NCI-H2171 (cell line): ENCODE data around the gene CSRP1.
"Not testable (repeated sequence)": the region's sequence is repeated elsewhere in the genome, so short reads cannot be mapped to it uniquely, and the experiment has no call there.

Source experiments
- DNase-seq: peaks from one replicate; lab custom pipeline; 2025; lab: John Stamatoyannopoulos, UW

CSRP1 gene

GRCh38 chr1:201476670-201477344 is 30.1 kb downstream of the CSRP1 start:
- DNase-seq, result no peak

DNA sequence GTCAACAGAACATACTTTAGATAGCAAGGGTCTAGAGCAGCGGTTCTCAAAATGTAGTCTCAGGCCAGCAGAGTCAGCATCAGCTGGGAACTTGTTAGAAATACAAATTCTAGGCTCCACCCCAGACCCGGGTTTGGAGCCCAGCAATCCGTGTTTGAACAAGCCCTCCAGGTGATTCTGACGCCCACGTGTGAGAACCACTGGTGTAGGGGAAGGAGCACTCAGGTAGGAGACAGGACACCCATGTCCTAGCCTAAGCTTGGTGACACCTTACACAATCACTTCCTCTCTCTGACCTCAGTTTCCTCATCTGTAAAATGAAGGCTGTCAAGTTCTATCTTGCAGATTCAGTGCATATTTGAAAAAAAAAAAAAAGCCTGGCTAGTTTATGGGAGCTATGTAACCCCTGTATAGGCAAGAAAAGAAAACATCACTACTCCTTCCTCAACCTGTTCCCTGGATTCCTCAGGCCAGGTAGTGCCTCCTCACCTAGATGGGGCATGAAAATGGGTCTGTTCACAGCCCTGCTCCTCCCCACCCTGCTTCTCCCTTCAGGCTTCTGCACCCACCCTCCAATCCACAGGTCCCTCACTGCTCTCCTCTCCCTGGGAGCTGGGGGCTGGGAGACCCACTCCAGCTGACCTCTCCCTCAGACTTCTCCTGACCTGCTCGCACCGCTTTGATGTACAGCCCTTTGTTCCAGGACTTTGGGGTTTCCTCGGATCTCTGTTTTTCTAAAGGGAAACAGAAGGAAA is 30.8 kb downstream of the CSRP1 start:
- no peak for DNase-seq

DNA sequence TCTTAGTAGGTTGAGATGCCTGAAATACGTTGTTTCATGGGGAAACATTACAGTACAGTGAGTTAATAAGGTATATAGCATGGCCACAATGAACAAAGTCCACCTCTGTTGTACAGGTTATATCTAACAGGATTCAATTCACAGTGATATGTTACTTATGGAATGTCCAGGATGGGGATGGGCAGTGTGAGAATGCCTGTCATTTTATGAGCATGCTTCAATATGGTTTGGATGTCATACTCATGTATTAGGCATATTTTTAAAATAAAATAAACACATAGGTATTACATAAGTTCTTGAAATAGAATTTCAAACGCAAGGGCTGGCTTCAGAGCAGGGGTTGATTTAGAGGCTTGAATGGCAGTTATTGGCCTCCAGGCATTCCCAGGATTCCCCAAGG is 31.8 kb downstream of the CSRP1 start:
- DNase-seq, result no peak

GRCh38 chr1:201473296-201473695 is 33.6 kb downstream of the CSRP1 start:
- no peak for DNase-seq

GRCh38 chr1:201472321-201472720 is 34.6 kb downstream of the CSRP1 start:
- DNase-seq, result not testable (repeated sequence)

- no peak for DNase-seq
Measured at GRCh38 chr1:201471772-201472171, 35.2 kb downstream of the CSRP1 start.

GRCh38 chr1:201470581-201470980 is 36.3 kb downstream of the CSRP1 start:
- DNase-seq, result no peak

DNA sequence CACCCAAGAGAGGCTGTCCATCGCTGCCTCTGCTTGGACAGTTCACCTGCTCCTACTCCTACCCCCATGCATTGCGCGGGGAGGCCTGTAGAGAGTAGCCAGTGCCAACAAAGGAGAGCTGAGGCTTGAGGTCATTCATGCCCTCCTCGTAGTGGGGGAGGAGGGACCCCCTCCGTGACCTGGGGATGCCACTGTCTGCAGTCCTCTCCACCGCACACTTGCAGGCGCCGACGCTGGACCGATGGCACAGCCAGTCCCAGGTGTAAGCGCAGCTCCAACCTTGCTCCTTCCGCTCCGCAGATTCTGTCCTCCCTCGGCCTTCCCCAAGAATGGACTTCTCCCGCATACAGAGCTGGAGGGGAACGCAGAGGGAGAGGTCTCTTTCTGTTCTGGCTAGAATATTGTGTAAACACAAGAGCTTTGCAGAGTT is 37.3 kb downstream of the CSRP1 start:
- no peak for DNase-seq

DNA sequence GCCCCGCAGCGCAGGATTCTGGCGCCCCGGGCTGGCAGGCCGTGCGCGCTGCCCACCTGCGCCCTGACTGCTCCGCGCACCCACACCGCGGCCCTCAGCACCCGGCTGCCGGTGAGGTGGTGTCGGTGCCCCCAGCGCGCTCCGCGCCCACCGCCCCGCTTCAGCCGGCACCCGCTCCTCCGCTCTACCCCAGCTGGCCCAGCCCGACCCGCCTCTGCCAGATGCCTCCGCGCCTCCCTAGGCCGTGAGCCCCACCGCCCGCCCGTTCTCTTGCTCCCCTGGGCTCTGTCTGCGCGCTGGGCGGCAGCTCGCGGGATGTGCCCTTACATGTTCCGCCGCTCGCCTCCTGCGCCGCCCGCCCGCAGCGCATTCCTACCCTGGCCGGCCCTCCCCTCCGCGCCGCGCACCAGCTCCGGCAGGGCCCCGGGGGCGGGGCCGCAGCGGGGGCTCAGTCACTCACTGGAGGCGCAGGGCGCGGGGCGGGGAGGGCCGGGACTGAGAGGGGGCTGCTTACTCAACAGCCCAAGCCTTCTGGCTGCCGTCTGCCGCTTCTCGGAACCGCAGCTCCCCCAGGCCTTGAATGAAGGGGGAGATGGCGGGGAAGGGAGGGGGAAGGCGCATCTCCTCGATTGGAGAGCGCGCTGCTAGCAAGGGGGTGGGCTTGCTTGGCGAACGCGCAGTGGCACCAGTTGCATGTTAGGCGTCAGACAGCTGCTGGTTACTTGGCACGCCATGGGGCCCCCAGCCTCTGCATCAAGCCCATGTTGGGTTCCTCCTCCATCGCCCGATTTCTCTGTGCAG is 37.9 kb downstream of the CSRP1 start, which contains the start of gene PHLDA3:
Gene PHLDA3, minus strand, starts transcription at position 345 of the 801 bp plus-strand sequence. CDS start 402 bp downstream, outside the sequence.
- DNase-seq, result peak; percentile 96

DNA sequence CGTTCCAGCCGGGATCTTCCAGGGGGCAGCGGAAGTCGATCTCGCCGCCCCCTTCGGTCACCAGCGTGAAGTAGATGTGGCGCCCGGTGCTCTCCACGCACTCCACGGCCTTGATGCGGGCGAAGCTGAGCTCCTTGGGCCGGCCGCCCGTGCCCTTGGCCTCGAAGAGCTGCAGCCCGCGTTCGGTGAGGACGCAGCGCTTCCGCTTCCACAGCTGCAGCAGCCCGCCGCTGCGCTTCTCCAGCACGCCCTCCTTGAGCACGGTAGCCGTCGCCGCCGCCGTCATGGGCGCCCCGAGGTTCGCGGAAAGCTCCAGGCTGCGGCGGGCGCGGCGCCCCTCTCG is 38.5 kb downstream of the CSRP1 start:
- peak; percentile 59 for DNase-seq

- no peak for DNase-seq
Measured at GRCh38 chr1:201466492-201466891, 40.4 kb downstream of the CSRP1 start.

- DNase-seq, result no peak
Measured at GRCh38 chr1:201465698-201466290, 41.1 kb downstream of the CSRP1 start.

DNA sequence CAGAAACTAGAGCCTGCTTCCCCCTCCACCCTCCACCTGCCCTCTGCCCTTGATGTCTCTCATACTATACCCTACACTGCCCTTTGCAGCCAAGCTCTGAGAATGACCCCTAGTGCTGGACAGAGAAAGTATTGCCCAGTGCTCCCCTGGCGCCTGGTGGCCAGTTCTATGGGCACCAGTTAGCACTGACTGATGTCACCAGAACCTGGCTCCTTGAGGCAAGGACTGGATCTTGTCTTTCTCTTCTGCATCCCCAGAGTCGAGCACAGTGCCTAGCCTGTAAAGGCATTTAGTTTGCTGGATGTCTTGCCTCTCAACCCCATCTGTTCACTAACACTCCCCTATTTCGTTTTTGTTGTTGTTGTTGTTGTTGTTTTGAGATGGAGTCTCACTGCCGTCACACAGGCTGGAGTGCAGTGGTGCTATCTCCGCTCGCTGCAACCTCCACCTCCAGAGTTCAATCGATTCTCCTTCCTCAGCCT is 43.8 kb downstream of the CSRP1 start:
- DNase-seq, result no peak

DNA sequence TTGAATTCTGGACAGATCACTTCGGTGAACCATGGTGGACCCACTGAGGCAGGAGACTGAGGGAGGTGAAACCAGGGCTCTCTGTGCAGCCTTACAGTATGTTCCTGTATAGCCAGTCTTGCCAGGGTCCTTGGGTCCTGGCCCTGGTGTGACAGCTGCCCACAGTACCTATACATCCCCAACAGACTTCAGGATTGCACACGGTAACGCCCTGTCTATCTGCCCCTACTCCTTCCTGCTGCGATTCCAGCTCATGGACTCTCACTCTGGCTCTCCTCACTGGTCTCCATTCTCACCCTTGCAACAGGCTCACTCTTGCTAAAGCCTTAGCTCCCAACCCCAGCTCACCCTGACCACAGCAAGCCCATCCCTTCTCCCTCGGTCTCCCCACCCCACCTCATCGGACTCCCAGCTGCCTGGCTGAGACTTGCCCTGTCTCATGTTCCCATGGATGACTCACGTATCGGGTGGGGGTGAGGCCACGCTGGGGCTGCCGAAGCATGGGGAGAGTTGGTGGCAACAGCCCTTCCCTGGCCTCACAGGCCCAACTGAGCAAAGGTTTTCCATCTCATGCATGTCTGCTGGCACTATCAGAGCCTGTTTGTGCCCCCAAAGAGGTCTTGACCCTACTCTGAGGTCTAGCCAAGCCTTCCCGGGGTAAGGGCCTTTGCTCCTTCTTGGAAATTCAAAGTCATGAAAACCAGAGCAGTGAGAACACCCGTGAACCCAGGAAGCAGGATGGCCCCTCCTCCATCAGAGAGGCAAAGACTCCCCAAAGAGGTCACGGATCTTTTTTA is 45.1 kb downstream of the CSRP1 start:
- DNase-seq, result no peak

DNA sequence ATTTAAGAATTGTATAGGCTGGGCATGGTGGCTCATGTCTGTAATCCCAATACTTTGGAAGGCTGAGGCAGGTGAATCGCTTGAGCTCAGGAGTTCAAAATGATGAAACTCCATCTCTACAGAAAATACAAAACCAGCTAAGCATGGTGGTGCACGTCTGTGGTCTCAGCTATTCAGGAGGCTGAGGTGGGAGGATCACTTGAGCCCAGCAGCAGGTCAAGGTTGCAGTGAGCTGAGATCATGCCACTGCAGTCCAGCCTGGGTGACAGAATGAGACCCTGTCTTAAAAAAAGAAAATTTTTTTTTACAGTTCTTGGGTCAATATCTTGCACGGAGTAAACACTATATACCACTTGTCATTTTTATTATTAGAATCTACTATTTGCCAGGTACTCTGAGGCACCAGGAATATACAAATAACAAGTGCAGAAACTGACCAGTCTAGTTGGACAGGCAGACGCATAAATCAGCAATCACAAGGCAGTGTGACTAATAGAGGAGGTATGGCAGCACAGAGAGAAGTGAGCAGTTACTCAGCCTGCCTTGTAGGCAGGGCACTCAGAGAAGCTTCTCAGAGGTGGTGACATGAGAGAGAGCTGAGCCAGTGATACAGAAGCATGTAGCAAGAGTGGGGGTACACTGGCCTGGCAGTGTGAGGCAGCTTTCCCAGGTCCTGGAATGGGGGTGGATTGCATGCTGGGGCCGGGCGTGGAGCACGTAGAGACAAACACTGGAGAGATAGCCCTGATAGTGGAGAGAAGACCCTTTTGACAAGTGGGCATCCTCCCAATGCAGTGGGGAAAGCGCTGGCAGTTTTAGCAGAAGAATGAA is 45.9 kb downstream of the CSRP1 start:
- no peak for DNase-seq

DNA sequence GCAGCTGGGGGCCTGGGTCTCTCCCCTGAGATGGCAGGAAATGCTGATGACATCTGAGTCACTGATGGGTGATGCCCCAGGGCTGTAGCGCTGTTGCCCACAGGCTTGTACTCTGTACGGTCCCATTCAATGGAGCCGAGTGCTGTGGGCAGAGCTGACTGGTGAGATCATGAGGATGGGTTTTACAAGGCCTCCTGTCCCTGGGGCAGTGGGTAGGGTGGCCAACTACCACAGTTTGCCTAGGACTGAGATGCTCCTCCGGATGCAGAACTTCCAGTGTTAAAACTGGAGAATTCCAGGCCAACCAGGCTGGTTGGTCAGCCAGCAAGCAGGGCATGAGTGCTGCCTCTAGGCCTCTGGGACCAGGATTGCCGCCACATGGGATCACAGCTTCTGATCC is 47.1 kb downstream of the CSRP1 start:
- no peak for DNase-seq

DNA sequence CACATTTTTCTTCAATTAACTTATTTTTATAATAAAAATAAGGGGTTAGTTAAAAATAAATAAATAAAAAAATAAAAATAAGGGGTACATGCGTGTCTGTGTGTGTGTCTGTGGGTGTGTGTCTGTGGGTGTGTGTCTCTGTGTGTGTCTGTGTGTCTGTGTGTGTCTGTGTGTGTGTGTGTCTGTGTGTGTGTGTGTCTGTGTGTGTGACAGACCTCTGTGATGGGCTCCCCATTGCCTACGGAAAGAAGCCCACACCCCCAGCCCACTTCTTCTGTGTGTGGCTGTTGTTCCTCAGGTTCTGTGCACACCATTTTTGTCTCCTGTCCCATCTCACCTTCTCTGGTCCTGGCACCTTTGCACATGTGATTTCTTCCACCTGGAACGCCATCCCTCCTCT is 47.9 kb downstream of the CSRP1 start:
- no peak for DNase-seq

- DNase-seq, result no peak
Measured at GRCh38 chr1:201457508-201457960, 49.4 kb downstream of the CSRP1 start.

DNA sequence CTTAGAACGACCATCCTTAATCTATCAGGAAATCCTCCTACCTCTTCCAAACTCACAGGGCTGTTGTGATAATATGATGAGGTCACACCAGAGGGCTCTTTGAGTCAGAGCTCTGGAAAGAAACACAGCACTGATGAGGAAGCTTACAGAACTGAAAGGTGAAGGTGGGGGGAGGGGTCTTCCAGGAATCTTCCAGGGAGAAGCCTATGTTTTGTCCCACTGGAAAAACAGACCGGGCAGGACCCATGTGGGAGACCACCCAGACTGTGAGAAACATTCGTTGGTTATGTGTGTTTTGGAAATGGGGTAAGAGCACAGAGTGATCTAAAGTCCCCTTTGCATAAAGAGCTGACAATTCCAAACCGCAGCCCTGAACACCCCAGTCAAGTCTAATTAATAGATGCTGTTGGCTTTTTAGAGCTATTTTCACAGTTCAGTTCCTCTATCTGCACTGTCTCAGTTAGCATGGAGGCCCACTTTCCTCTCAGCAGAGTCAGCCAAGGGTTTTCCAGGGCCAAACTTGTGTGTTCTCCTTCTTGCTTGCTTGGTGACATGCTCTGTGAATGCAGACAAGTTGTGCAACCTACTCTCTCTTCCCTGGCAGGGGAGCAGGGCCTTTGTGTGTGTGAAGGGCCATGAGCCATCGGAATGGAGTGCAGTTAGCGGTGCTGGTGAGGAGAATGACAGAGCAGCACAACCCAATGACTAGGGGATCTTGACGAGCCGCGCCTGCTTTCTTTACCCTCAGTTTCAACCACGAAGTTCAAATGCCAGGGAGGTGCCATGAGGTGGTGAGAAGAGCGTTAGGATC is 50.2 kb downstream of the CSRP1 start:
- DNase-seq, result no peak

DNA sequence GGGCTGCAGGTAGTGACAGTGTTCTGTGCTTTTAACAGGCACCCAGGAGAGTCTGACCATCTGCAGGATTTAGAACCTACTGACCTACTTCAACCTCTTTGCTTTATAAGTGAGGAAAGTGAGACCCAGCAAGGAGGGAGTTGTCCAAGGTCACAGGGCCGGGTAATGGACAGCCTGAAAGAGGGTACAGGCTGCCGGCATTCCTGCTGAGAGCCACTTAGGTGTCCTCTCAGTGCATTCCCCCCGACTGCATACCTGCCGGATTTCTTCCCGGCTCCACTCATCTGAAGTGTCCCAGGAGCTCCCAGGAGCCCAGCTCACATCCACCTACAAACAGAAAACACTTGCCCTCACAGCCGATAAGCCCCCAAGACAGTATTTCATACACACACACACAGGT is 51.8 kb downstream of the CSRP1 start:
- DNase-seq, result no peak
